H9 (cell line): ENCODE results near the gene KAZN. TPM values are rescaled to one million over a fixed set of nuclear protein-coding genes. Genes with fewer than 3 reads are reported as not detected.
A peak's percentile ranks its signal among the peaks of the same experiment; 100 is the strongest.

Experiments used
- DNase-seq: peaks from one replicate; pipeline ENCODE4 v3.0.0-alpha.2; 2017
- H2AFZ ChIP-seq: one replicate; pipeline ENCODE4 v1.6.1; 2013; ENCODE audit warnings: mild to moderate bottlenecking, low read length, control low read depth, moderate library complexity
- H2AK5ac ChIP-seq: 2 replicates; pipeline ENCODE4 v1.6.1; 2013; ENCODE audit warnings: low read length, control low read depth, mixed read lengths; ENCODE audit not compliant: insufficient read length
- H2BK120ac ChIP-seq: one replicate; pipeline ENCODE4 v1.6.1; 2013; ENCODE audit warnings: low read depth, mild to moderate bottlenecking, low read length, control low read depth, inconsistent platforms; ENCODE audit not compliant: poor library complexity, severe bottlenecking
- H2BK12ac ChIP-seq: 2 replicates; pipeline ENCODE4 v1.6.1; 2013; ENCODE audit warnings: low read length, control low read depth, mixed read lengths, low read depth; ENCODE audit not compliant: insufficient read length
- H2BK15ac ChIP-seq: 2 replicates; pipeline ENCODE4 v1.6.1; 2013; ENCODE audit warnings: low read depth, low read length, control low read depth
- H2BK20ac ChIP-seq: one replicate; pipeline ENCODE4 v1.6.1; 2013; ENCODE audit warnings: low read depth, mild to moderate bottlenecking, low read length, control low read depth, inconsistent platforms; ENCODE audit not compliant: poor library complexity, severe bottlenecking
- H2BK5ac ChIP-seq: 2 replicates; pipeline ENCODE4 v1.6.1; 2013; ENCODE audit warnings: low read length, control low read depth, mixed read lengths; ENCODE audit not compliant: insufficient read length
- H3K14ac ChIP-seq: 2 replicates; pipeline ENCODE4 v1.6.1; 2013; ENCODE audit warnings: low read length, control low read depth; ENCODE audit not compliant: insufficient read depth
- H3K18ac ChIP-seq: 2 replicates; pipeline ENCODE4 v1.6.1; 2013; ENCODE audit warnings: low read depth, mild to moderate bottlenecking, mixed read lengths, low read length, control low read depth; ENCODE audit not compliant: insufficient read length
- H3K23ac ChIP-seq: 2 replicates; pipeline ENCODE4 v1.6.1; 2013; ENCODE audit warnings: low read length, control low read depth, mixed read lengths, low read depth; ENCODE audit not compliant: insufficient read length
- H3K23me2 ChIP-seq: 2 replicates; pipeline ENCODE4 v1.6.1; 2013; ENCODE audit warnings: low read depth, mild to moderate bottlenecking, mixed read lengths, low read length, control low read depth; ENCODE audit not compliant: insufficient read length, poor library complexity, severe bottlenecking
- H3K27ac ChIP-seq: 2 replicates; pipeline ENCODE4 v1.5.1; 2013; ENCODE audit warnings: low read length, control low read depth, mixed read lengths, low read depth; ENCODE audit not compliant: insufficient read length
- H3K27me3 ChIP-seq: 2 replicates; pipeline ENCODE4 v1.6.1; 2013; ENCODE audit warnings: low read length, control low read depth, inconsistent platforms; ENCODE audit not compliant: insufficient read depth
- H3K4ac ChIP-seq: 2 replicates; pipeline ENCODE4 v1.6.1; 2013; ENCODE audit warnings: low read depth, mild to moderate bottlenecking, control low read depth, inconsistent platforms, low read length, moderate library complexity
- H3K4me1 ChIP-seq: 2 replicates; pipeline ENCODE4 v1.6.1; 2013; ENCODE audit warnings: low read length, control low read depth, inconsistent platforms; ENCODE audit not compliant: insufficient read depth
- H3K4me2 ChIP-seq: 2 replicates; pipeline ENCODE4 v1.6.1; 2013; ENCODE audit warnings: low read length, control low read depth, mixed read lengths; ENCODE audit not compliant: insufficient read length, insufficient read depth
- H3K56ac ChIP-seq: 2 replicates; pipeline ENCODE4 v1.6.1; 2013; ENCODE audit warnings: low read depth, mild to moderate bottlenecking, mixed read lengths, low read length, control low read depth; ENCODE audit not compliant: insufficient read length
- H3K79me1 ChIP-seq: 2 replicates; pipeline ENCODE4 v1.6.1; 2013; ENCODE audit warnings: low read depth, mild to moderate bottlenecking, moderate library complexity, low read length, control low read depth, inconsistent platforms; ENCODE audit not compliant: insufficient read depth, poor library complexity, severe bottlenecking
- H3K79me2 ChIP-seq: 2 replicates; pipeline ENCODE4 v1.6.1; 2013; ENCODE audit warnings: low read length, control low read depth, inconsistent platforms; ENCODE audit not compliant: insufficient read depth
- H3K9ac ChIP-seq: 2 replicates; pipeline ENCODE4 v1.6.1; 2013; ENCODE audit warnings: low read length, control low read depth, mixed read lengths; ENCODE audit not compliant: insufficient read length; ENCODE audit errors: extremely low read depth
- H3K9me3 ChIP-seq: one replicate; pipeline ENCODE4 v1.6.1; 2013; ENCODE audit warnings: low read depth, low read length, inconsistent platforms; ENCODE audit not compliant: control insufficient read depth
- H3T11ph ChIP-seq: one replicate; pipeline ENCODE4 v1.6.1; 2013; ENCODE audit warnings: mild to moderate bottlenecking, low read length, control low read depth, inconsistent platforms
- H4K20me1 ChIP-seq: one replicate; pipeline ENCODE4 v1.6.1; 2013; ENCODE audit not compliant: control insufficient read depth, insufficient read length, insufficient read depth
- H4K5ac ChIP-seq: 2 replicates; pipeline ENCODE4 v1.6.1; 2013; ENCODE audit warnings: low read depth, mild to moderate bottlenecking, mixed read lengths, low read length, control low read depth; ENCODE audit not compliant: insufficient read length
- H4K8ac ChIP-seq: replicated peaks from 2 replicates; pipeline ENCODE4 v1.6.1; 2013; ENCODE audit warnings: low read length, control low read depth, mixed read lengths, low read depth; ENCODE audit not compliant: insufficient read length
- H4K91ac ChIP-seq: 2 replicates; pipeline ENCODE4 v1.6.1; 2013; ENCODE audit warnings: low read depth, mild to moderate bottlenecking, moderate library complexity, mixed read lengths, low read length, control low read depth; ENCODE audit not compliant: insufficient read length
- H3K27ac Mint-ChIP-seq, 3 experiments: 2 replicates in 2 of 3; 3 replicates in 1 of 3; pipeline ENCODE4 v1.8.0; 2020 to 2021; ENCODE audit warnings: mixed read lengths in 3 of 3, mild to moderate bottlenecking in 1 of 3, moderate library complexity in 1 of 3
- H3K27me3 Mint-ChIP-seq: 2 replicates; pipeline ENCODE4 v1.8.0; 2021; ENCODE audit warnings: low read depth, mild to moderate bottlenecking, moderate library complexity, mixed read lengths
- H3K36me3 Mint-ChIP-seq, 3 experiments: 2 replicates in 2 of 3; 3 replicates in 1 of 3; pipeline ENCODE4 v1.8.0; 2020 to 2021; ENCODE audit warnings: low read depth in 3 of 3, mixed read lengths in 3 of 3; ENCODE audit not compliant: insufficient read depth in 1 of 3
- H3K4me1 Mint-ChIP-seq, 2 experiments: 2 replicates each; pipeline ENCODE4 v1.8.0; 2020; ENCODE audit warnings: mixed read lengths in 2 of 2
- H3K4me3 Mint-ChIP-seq, 2 experiments: 2 replicates in 1 of 2; 3 replicates in 1 of 2; pipeline ENCODE4 v1.8.0; 2020 to 2021; ENCODE audit warnings: mild to moderate bottlenecking in 2 of 2, mixed read lengths in 2 of 2, moderate library complexity in 1 of 2
- H3K9me3 Mint-ChIP-seq, 2 experiments: 2 replicates in 1 of 2; 3 replicates in 1 of 2; pipeline ENCODE4 v1.8.0; 2020; ENCODE audit warnings: mild to moderate bottlenecking in 2 of 2, mixed read lengths in 2 of 2, moderate library complexity in 1 of 2
- WGBS: extraction: QIAGEN DNeasy Blood & Tissue Kit; methylation state at CpG from one replicate; pipeline ENCODE4 v1.1.7; 2013; ENCODE audit warnings: missing lambda C conversion rate, low lambda C conversion rate, mixed read lengths; ENCODE audit not compliant: insufficient read length; ENCODE audit errors: extremely low coverage; 5-methylcytosine and 5-hydroxymethylcytosine counted together
- total RNA-seq: library from RNA; stranded (reverse); gene quantifications from 2 replicates; pipeline ENCODE4 v1.2.1, GENCODE V29; 2021
- TF ChIP-seq, protein P1 (sequence below): fragments of 200-600 bp; sonication (generic); conservative IDR thresholded peaks from 3 replicates; pipeline ENCODE4 v1.8.0; 2021; ENCODE audit warnings: antibody characterized with exemption, mild to moderate bottlenecking

The KAZN gene
- total RNA-seq, 1 experiment from 2014 or later = 7.6 TPM

DNA sequence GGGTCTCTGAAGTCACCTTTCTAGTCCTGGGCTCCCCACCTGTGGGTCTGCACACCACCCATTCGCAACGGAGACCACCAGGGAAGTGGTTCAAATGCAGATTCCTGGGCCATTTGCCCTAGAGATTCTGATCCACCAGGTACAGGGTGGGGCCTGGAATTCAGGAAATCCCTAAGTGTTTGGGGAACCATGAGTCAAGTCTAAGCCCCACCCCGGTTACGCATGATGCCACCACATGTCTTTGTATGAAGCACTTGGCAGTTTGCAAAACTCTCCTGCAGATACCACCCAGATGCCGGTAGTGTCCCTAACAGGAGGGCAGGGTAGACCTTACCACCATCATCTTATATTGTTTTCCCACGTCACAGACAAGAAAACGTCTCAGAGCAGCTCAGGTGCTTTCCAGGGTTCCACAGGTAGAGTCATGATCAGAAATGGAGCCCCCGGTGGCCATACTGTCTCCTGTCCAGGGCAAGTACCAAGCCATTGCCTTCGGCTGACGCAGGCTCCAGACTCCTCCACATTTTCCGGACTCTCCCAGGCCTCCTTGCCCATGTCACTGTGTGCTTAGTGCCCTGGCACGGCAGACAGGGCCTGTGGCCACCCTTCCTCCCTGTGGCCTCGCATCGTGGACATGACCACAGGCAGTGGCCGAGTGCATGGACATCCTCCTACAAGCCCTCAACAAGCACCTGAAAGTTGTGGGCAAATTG lies 465.9 kb downstream of the KAZN start:
- H3K9me3 ChIP-seq = no peaks in the 10 kb centered on the region
- H3K4me2 ChIP-seq = no peak overlapping the region
- Mint-ChIP-seq H3K4me1 (no peaks in the 10 kb centered on the region; a peak in 1 of 4 replicates), H3K27me3 (no peaks in the 10 kb centered on the region), H3K9me3 (peaks cover 4 to 5% of the 10 kb centered on the region in 2 experiments; a peak in 4 of 5 replicates), H3K27ac (no peak overlapping the region), H3K36me3 (peaks cover 4 to 7% (median 5%) of the 10 kb centered on the region in 3 experiments), H3K4me3 (no peak overlapping the region; a peak in 1 of 5 replicates)
- TF ChIP-seq, protein P1, sequence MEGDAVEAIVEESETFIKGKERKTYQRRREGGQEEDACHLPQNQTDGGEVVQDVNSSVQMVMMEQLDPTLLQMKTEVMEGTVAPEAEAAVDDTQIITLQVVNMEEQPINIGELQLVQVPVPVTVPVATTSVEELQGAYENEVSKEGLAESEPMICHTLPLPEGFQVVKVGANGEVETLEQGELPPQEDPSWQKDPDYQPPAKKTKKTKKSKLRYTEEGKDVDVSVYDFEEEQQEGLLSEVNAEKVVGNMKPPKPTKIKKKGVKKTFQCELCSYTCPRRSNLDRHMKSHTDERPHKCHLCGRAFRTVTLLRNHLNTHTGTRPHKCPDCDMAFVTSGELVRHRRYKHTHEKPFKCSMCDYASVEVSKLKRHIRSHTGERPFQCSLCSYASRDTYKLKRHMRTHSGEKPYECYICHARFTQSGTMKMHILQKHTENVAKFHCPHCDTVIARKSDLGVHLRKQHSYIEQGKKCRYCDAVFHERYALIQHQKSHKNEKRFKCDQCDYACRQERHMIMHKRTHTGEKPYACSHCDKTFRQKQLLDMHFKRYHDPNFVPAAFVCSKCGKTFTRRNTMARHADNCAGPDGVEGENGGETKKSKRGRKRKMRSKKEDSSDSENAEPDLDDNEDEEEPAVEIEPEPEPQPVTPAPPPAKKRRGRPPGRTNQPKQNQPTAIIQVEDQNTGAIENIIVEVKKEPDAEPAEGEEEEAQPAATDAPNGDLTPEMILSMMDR = peak; percentile 51
- H3K4me1 ChIP-seq = no peaks in the 10 kb centered on the region
- no peak overlapping the region for H4K5ac ChIP-seq
- no peak overlapping the region for H2BK120ac ChIP-seq
- H3K14ac ChIP-seq = no peak overlapping the region
- H3K79me2 ChIP-seq = no peaks in the 10 kb centered on the region
- H4K8ac ChIP-seq = no peak overlapping the region
- H3K27ac ChIP-seq = no peak overlapping the region
- DNase-seq = peak; percentile 42
- H2BK15ac ChIP-seq = no peak overlapping the region
- no peak overlapping the region for H3K4ac ChIP-seq
- H3K27me3 ChIP-seq = no peaks in the 10 kb centered on the region
- no peaks in the 10 kb centered on the region for H4K20me1 ChIP-seq
- no peak overlapping the region for H2AK5ac ChIP-seq
- H3K56ac ChIP-seq = no peak overlapping the region
- H2AFZ ChIP-seq = no peak overlapping the region
- H2BK5ac ChIP-seq = no peak overlapping the region
- H3K23me2 ChIP-seq = no peaks in the 10 kb centered on the region
- no peak overlapping the region for H3K18ac ChIP-seq
- no peaks in the 10 kb centered on the region for H3K79me1 ChIP-seq
- no peak overlapping the region for H4K91ac ChIP-seq
- no peak overlapping the region for H3T11ph ChIP-seq
- H3K23ac ChIP-seq = no peak overlapping the region
- no peak overlapping the region for H2BK12ac ChIP-seq
- no peak overlapping the region for H3K9ac ChIP-seq
- no peak overlapping the region for H2BK20ac ChIP-seq
- no CpG with 5 or more reads among the region's 15 CpGs for WGBS
